SU-DHL-6 (cell line): ENCODE results near the gene CTNS.

ENCODE experiments used
- CTCF ChIP-seq: fragments of 200-600 bp; sonication (generic); IDR thresholded peaks from one replicate; pipeline ENCODE4 v1.5.1; 2017; ENCODE audit warnings: antibody characterized with exemption, mild to moderate bottlenecking, low read length, moderate library complexity; ENCODE audit not compliant: insufficient read depth, poor library complexity, severe bottlenecking
- EZH2phosphoT487 ChIP-seq: fragments of 200-600 bp; sonication (generic), shearing (Covaris generic); conservative IDR thresholded peaks from 2 replicates; pipeline ENCODE4 v1.6.1; 2018; ENCODE audit warnings: mild to moderate bottlenecking, antibody characterized with exemption, low read length, moderate library complexity, mixed read lengths

DNA sequence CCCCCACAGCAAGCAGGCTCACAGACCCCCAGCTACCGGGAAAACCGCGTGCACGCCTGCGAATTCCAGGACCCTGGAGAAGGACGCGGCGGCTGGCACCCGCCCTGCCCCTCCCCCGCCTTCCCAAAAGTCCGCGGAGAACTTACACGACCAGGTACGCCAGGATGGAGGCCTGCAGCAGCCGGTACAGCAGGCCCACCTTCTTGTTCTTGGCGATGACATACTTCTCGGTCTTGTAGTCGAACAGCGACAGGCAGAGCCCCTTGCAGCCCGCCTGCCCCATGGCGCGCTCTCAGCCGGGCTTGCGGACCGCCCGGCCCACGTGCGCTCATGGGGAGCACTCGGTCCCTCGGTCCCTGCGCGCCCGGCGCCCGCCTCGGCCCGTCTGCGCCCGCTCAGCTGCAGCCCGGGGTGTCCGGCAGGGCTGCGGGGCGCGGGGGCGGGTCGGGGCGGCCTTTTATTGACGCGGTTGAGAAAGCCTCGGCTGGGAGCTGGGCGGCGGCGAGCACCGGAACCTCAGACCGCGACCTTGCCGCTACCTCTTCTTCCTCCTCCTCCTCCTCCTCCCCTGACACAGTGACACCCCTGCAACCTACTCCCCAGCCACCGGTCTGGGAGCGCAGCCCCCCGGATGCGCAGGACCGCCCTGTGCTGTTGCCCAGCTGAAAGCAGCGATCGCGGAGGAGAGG is 59.3 kb downstream of the CTNS start, which contains the start of gene P2RX5:
- TF ChIP-seq CTCF, result no peak
- no peak for TF ChIP-seq EZH2phosphoT487
